ENCODE data around the gene GPANK1.

The GPANK1 gene

DNA sequence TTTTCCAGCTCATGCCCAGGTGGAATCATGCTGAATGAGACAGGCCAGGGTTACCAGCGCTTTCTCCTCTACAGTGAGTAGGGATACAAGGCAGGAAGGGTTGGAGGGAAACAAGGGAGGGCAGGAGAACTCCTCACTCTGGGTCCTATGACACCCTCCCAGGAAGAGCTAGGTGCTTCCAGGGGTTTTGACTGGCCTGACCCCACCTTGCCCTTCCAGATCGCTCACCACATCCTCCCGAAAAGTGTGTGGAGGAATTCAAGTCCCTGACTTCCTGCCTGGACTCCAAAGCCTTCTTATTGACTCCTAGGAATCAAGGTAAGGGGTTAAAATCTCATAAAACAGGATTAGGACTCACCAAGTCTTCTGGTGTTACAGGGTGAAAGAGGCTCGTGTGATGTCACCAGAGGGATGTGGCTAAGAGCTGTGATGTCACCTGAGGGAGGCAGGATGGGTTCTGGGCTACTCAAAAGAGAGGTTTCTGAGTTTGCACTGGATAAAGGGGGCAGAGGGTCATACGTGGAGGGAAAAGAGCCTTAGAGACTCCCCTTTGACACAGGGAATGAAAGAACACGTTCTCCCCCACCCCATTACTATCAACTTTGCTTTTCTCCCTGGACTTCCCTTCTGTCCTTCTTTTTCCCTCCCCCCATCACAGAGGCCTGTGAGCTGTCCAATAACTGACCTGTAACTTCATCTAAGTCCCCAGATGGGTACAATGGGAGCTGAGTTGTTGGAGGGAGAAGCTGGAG is 7.2 kb downstream of the GPANK1 start:
- H3K4me3 ChIP-seq (ENCODE audit: low read length) = no peak overlapping the region

GRCh38 chr6:31655349-31656237 is 9.2 kb downstream of the GPANK1 start, which contains the start of gene APOM:
APOM (plus strand) TSS chr6:31655894; CDS start chr6:31655967, 73 bp downstream.
- TF ChIP-seq CTCF (conservative IDR thresholded peaks at IDR 0.05; ENCODE audit: low read depth, low read length) = no peak
- no peak for DNase-seq (ENCODE audit: low read depth)
- no peak within 1 kb of the TSS for H3K4me3 ChIP-seq (ENCODE audit: low read length)

More for the DNA sequence above, 7.2 kb downstream of the GPANK1 start:
- TF ChIP-seq CTCF (conservative IDR thresholded peaks at IDR 0.05; ENCODE audit: low read depth, low read length) = no peak
- no peak for DNase-seq (ENCODE audit: low read depth)

DNA sequence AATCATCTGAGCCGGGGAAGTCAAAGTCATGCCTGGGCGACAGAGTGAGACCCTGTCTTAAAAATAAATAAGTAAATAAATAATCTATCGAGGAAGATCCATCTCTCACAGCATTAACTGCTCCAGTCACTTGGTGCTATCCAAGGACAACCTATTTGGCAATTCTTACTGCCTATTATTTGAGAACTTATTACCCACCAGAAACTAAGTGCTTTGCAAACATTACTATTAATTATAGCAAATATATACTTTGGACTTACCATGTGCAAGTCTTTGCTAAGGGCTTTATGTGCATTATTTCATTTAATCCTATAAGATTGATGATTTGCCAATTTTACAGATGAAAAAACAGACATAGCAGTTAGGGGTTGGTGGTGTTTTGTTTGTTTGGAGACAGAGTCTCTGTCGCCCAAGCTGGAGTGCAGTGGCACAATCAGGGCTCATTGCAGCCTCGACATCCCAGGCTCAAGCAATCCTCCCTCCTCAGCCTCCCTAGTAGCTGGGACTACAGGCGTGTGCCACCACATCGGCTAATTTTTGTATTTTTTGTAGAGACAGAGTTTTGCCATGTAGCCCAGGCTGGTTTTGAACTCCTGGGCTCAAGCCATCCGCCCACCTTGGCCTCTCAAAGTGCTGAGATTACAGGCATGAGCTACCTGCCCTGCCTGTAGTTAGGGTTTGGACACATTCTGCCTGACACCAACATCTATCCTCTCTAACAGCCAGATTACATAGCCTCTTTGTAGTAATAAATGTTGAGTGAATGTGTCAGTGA is 10.0 kb downstream of the GPANK1 start:
- DNase-seq (ENCODE audit: low read depth) = no peak
- no peak overlapping the region for H3K4me3 ChIP-seq (ENCODE audit: low read length)
- TF ChIP-seq CTCF (conservative IDR thresholded peaks at IDR 0.05; ENCODE audit: low read depth, low read length) = no peak

DNA sequence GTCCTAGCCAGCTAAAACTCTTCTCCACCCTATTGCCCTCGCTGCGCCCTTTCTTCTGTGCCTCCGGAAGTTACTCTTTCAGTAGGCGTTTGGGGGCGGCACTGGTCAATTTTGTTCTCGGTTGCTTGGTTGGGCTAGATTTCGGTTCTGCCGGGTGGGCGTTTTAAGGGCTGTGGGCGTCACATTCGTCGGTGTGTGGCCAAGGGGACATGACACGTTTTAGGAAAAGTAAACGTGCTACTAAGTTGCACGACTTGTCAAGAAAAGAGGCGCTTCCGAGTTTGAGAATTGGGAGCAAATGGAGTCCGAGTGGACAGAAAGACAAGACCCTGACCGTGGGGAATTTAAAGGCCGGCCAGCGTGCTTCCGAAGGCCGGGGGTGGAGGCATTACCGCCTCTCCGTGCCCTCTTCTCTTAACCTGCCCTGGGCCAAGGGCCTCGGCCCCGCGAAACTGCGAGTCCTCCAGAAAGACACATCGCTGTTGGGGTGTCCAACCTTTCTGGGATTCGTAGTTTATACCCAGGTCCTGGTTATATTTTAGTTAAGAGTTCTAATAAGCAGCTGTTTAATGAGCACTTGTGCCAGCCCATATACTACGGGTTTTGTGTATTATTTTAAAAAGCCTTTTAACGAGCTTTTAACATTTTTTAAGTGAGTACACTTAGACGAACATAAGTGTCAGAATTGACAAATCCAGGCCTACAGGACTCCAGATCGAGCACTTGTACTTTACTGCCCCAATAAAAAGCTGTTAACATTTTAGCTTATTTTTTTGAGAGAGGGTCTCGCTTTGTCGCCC is 11.7 kb downstream of the GPANK1 start:
- no peak for DNase-seq (ENCODE audit: low read depth)
- TF ChIP-seq CTCF (conservative IDR thresholded peaks at IDR 0.05; ENCODE audit: low read depth, low read length) = no peak
- peak overlapping the region; percentile 86 for H3K4me3 ChIP-seq (ENCODE audit: low read length)

- no peak for TF ChIP-seq CTCF (conservative IDR thresholded peaks at IDR 0.05; ENCODE audit: low read depth, low read length)
- DNase-seq (ENCODE audit: low read depth) = peak; percentile 46
- H3K4me3 ChIP-seq (ENCODE audit: low read length) = peak overlapping the region; percentile 86
Observed at GRCh38 chr6:31651602-31652191, 13.1 kb downstream of the GPANK1 start.

- no peak for TF ChIP-seq CTCF (conservative IDR thresholded peaks at IDR 0.05; ENCODE audit: low read depth, low read length)
- DNase-seq (ENCODE audit: low read depth) = no peak
- H3K4me3 ChIP-seq (ENCODE audit: low read length) = no peak overlapping the region
Observed at GRCh38 chr6:31645325-31645724, 19.5 kb downstream of the GPANK1 start.

All from retinal pigment epithelial cell (primary cell).